WTC11 (cell line): ENCODE measurements around the gene TTC7B. TPM values are rescaled to one million over a fixed set of nuclear protein-coding genes. Genes with fewer than 3 reads are reported as not detected.

Source experiments
- ATAC-seq: fragments of 200-7000 bp; cut with Tn5 transposase; 2 replicates; pipeline ENCODE4 v1.10.0; 2021; ENCODE audit warnings: mild to moderate bottlenecking, moderate library complexity
- CTCF ChIA-PET: fragments of 300-600 bp; sonication (Branson Sonifier 250); formaldehyde crosslinking; loops from one replicate; lab custom pipeline; 2021; ENCODE audit warnings: antibody characterized with exemption; lab: Charles Lee
- POLR2A ChIA-PET: fragments of 350-600 bp; sonication (Branson Sonifier 250); formaldehyde crosslinking; loops from one replicate; lab custom pipeline; 2021; ENCODE audit warnings: antibody characterized with exemption; lab: Charles Lee
- DNase-seq: peaks from one replicate; pipeline ENCODE4 v3.0.0; 2021; ENCODE audit warnings: low spot score
- H3K27ac Mint-ChIP-seq: 2 replicates; pipeline ENCODE4 v1.8.0; 2021; ENCODE audit warnings: mixed read lengths
- H3K27me3 Mint-ChIP-seq: 2 replicates; pipeline ENCODE4 v1.8.0; 2021; ENCODE audit warnings: low read depth, mild to moderate bottlenecking, moderate library complexity, mixed read lengths
- H3K36me3 Mint-ChIP-seq: 2 replicates; pipeline ENCODE4 v1.8.0; 2021; ENCODE audit warnings: mixed read lengths
- H3K4me1 Mint-ChIP-seq: 2 replicates; pipeline ENCODE4 v1.8.0; 2022; ENCODE audit warnings: mixed read lengths
- H3K4me3 Mint-ChIP-seq: 2 replicates; pipeline ENCODE4 v1.8.0; 2021; ENCODE audit warnings: mild to moderate bottlenecking, moderate library complexity, mixed read lengths
- H3K9me3 Mint-ChIP-seq: 2 replicates; pipeline ENCODE4 v1.8.0; 2021; ENCODE audit warnings: mixed read lengths
- AFF4 ChIP-seq: sonication (generic); formaldehyde crosslinking; IDR thresholded peaks from 2 replicates; pipeline ENCODE4 v1.8.1; 2023; ENCODE audit warnings: mild to moderate bottlenecking, missing genetic modification reagents, borderline replicate concordance
- CREM ChIP-seq: sonication (generic); formaldehyde crosslinking; IDR thresholded peaks from 2 replicates; pipeline ENCODE4 v1.8.1; 2022; ENCODE audit warnings: mild to moderate bottlenecking, missing genetic modification reagents, moderate library complexity
- E2F1 ChIP-seq: sonication (generic); formaldehyde crosslinking; IDR thresholded peaks from 2 replicates; pipeline ENCODE4 v1.8.0; 2022; ENCODE audit warnings: mild to moderate bottlenecking, missing genetic modification reagents
- EMX1 ChIP-seq: fragments of 250-450 bp; sonication (Bioruptor Pico); IDR thresholded peaks from 2 replicates; pipeline ENCODE4 v1.8.0; 2021; ENCODE audit warnings: mild to moderate bottlenecking
- ESRRA ChIP-seq: sonication (generic); formaldehyde crosslinking; IDR thresholded peaks from 2 replicates; pipeline ENCODE4 v1.8.1; 2022; ENCODE audit warnings: mild to moderate bottlenecking, missing genetic modification reagents, borderline replicate concordance
- FOXK1 ChIP-seq: sonication (generic); formaldehyde crosslinking; IDR thresholded peaks from 2 replicates; pipeline ENCODE4 v1.8.0; 2022; ENCODE audit warnings: mild to moderate bottlenecking, moderate library complexity, missing genetic modification reagents
- JUN ChIP-seq: sonication (generic); formaldehyde crosslinking; IDR thresholded peaks from 2 replicates; pipeline ENCODE4 v1.8.0; 2023; ENCODE audit warnings: mild to moderate bottlenecking, missing genetic modification reagents
- KAT7 ChIP-seq: sonication (generic); formaldehyde crosslinking; IDR thresholded peaks from 2 replicates; pipeline ENCODE4 v1.8.1; 2023; ENCODE audit warnings: missing genetic modification reagents, mild to moderate bottlenecking, borderline replicate concordance
- MLX ChIP-seq: sonication (generic); formaldehyde crosslinking; IDR thresholded peaks from 2 replicates; pipeline ENCODE4 v1.8.1; 2023; ENCODE audit warnings: mild to moderate bottlenecking, missing genetic modification reagents, moderate library complexity
- MYBL2 ChIP-seq: sonication (generic); formaldehyde crosslinking; IDR thresholded peaks from 2 replicates; pipeline ENCODE4 v1.8.1; 2023; ENCODE audit warnings: mild to moderate bottlenecking, moderate library complexity, missing genetic modification reagents
- PRRX2 ChIP-seq: fragments of 250-450 bp; sonication (Bioruptor Pico); IDR thresholded peaks from 2 replicates; pipeline ENCODE4 v1.8.0; 2021; ENCODE audit warnings: mild to moderate bottlenecking
- RORB ChIP-seq: fragments of 250-450 bp; sonication (Bioruptor Pico); IDR thresholded peaks from 2 replicates; pipeline ENCODE4 v1.9.0; 2021; ENCODE audit warnings: mild to moderate bottlenecking
- SMAD4 ChIP-seq: sonication (generic); formaldehyde crosslinking; IDR thresholded peaks from 2 replicates; pipeline ENCODE4 v1.8.0; 2022; ENCODE audit warnings: mild to moderate bottlenecking, missing genetic modification reagents
- TP53 ChIP-seq: sonication (generic); formaldehyde crosslinking; IDR thresholded peaks from 2 replicates; pipeline ENCODE4 v1.8.1; 2023; ENCODE audit warnings: mild to moderate bottlenecking, missing genetic modification reagents
- ZBTB21 ChIP-seq: sonication (generic); formaldehyde crosslinking; IDR thresholded peaks from 2 replicates; pipeline ENCODE4 v1.8.1; 2023; ENCODE audit warnings: mild to moderate bottlenecking, missing genetic modification reagents, borderline replicate concordance
- ZNF121 ChIP-seq: sonication (generic); formaldehyde crosslinking; IDR thresholded peaks from 2 replicates; pipeline ENCODE4 v1.8.0; 2023; ENCODE audit warnings: missing genetic modification reagents
- ZNF263 ChIP-seq: sonication (generic); formaldehyde crosslinking; IDR thresholded peaks from 2 replicates; pipeline ENCODE4 v1.8.1; 2022; ENCODE audit warnings: low read depth, mild to moderate bottlenecking, moderate library complexity, missing genetic modification reagents
- ZNF512 ChIP-seq: sonication (generic); formaldehyde crosslinking; IDR thresholded peaks from 2 replicates; pipeline ENCODE4 v1.8.1; 2022; ENCODE audit warnings: missing genetic modification reagents, borderline replicate concordance
- ZNF671 ChIP-seq: fragments of 250-450 bp; sonication (Bioruptor Pico); IDR thresholded peaks from 2 replicates; pipeline ENCODE4 v1.8.0; 2021; ENCODE audit warnings: mild to moderate bottlenecking
- total RNA-seq: library from RNA; stranded (reverse); gene quantifications from 3 replicates; pipeline ENCODE4 v1.2.3, GENCODE V29; 2021
- TF ChIP-seq, protein P1 (sequence below): fragments of 250-450 bp; sonication (Bioruptor Pico); conservative IDR thresholded peaks from 2 replicates; pipeline ENCODE4 v1.9.0; 2021; ENCODE audit warnings: mild to moderate bottlenecking
- TF ChIP-seq, protein P2 (sequence below): sonication (generic); formaldehyde crosslinking; IDR thresholded peaks from 2 replicates; pipeline ENCODE4 v1.8.1; 2022; ENCODE audit warnings: low read depth, mild to moderate bottlenecking, moderate library complexity, missing genetic modification reagents, borderline replicate concordance

Gene TTC7B
- total RNA-seq, 1 experiment from 2014 or later = 27.6 TPM

DNA sequence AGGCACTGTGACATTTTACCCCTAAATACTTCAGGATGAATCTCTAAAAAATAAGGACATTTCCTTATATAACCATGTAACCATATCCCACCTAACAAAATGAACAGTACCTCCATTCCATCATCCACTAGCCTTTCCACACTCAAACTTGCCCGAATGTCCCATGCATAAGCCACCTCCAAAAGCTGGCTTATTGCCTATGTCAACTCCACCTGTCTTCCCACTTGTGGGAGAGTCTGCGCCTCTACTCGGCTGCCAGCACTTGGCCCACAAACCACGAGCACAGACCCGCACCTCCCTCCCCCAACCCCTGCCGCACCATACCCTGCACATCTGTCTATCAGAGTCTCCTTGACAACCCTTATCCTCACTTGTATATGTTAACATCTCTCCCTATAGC, 253.6 kb downstream of the TTC7B start (continued):
- TF ChIP-seq, protein P1, sequence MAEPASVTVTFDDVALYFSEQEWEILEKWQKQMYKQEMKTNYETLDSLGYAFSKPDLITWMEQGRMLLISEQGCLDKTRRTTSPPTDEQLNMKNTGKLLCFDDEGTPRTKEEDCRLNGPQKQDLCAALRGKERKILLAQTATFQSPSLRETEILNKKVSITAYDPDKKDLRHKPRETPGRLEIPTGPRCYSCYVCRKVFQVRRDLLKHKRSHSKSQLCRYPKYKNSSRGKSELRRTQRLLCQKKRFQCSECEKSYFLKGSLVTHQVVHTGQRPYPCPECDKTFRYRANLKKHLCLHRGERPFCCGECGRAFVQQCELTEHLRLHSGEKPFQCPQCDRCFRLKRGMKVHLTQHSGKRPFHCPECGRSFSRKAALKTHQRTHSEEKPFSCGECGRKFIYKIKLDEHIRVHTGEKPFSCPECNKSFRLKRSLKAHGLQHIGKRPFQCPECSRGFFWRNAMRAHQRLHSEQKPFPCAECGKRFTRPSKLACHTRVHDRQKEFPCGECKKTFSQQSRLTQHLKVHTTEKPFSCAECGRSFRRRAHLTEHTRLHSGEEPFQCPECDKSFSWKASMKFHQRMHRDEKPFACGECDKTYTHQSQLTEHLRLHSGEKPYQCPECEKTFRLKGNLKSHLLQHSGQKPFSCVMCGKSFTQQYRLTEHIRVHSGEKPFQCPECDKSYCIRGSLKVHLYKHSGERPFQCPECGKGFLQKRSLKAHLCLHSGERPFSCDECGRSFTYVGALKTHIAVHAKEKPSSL = no peak

GRCh38 chr14:90561920-90562319, 254.3 kb downstream of the TTC7B start:
- Mint-ChIP-seq H3K27ac (no peak overlapping the region), H3K27me3 (no peaks in the 10 kb centered on the region), H3K4me1 (peaks cover 10% of the 10 kb centered on the region), H3K4me3 (no peak overlapping the region), H3K36me3 (no peaks in the 10 kb centered on the region), H3K9me3 (peaks cover 5% of the 10 kb centered on the region; the same call in 1 of the 2 replicates)
- ATAC-seq (no peak), DNase-seq (no peak)
- POLR2A ChIA-PET = no interaction called here
- CTCF ChIA-PET = interaction anchor here (0.6 to 1.2 kb wide), 2 partner anchors 14 to 125 kb away, joined by 3 to 4 read pairs; no protein-coding TSS in a partner anchor
- TF ChIP-seq ZNF263 (CRISPR knock-in tag) = no peak
- TF ChIP-seq CREM (CRISPR knock-in tag) = no peak
- no peak for TF ChIP-seq E2F1
- TF ChIP-seq, protein P2, sequence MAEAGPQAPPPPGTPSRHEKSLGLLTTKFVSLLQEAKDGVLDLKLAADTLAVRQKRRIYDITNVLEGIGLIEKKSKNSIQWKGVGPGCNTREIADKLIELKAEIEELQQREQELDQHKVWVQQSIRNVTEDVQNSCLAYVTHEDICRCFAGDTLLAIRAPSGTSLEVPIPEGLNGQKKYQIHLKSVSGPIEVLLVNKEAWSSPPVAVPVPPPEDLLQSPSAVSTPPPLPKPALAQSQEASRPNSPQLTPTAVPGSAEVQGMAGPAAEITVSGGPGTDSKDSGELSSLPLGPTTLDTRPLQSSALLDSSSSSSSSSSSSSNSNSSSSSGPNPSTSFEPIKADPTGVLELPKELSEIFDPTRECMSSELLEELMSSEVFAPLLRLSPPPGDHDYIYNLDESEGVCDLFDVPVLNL (CRISPR knock-in tag) = no peak
- no peak for TF ChIP-seq ZNF512 (CRISPR knock-in tag)
- no peak for TF ChIP-seq MLX
- no peak for TF ChIP-seq KAT7 (CRISPR knock-in tag)
- no peak for TF ChIP-seq MYBL2
- no peak for TF ChIP-seq ESRRA (CRISPR knock-in tag)
- TF ChIP-seq EMX1 (CRISPR knock-in tag) = no peak
- no peak for TF ChIP-seq TP53
- TF ChIP-seq ZNF671 (CRISPR knock-in tag) = no peak
- TF ChIP-seq FOXK1 (CRISPR knock-in tag) = no peak
- no peak for TF ChIP-seq SMAD4 (CRISPR knock-in tag)
- no peak for TF ChIP-seq ZNF121 (CRISPR knock-in tag)
- no peak for TF ChIP-seq AFF4 (CRISPR knock-in tag)
- no peak for TF ChIP-seq PRRX2 (CRISPR knock-in tag)
- TF ChIP-seq JUN = no peak
- TF ChIP-seq ZBTB21 (CRISPR knock-in tag) = no peak
- TF ChIP-seq RORB (CRISPR knock-in tag) = no peak
- TF ChIP-seq, all 79 proteins: peak for 0
